Measurements from ENCODE around the gene ST6GAL1.

ST6GAL1 gene

DNA sequence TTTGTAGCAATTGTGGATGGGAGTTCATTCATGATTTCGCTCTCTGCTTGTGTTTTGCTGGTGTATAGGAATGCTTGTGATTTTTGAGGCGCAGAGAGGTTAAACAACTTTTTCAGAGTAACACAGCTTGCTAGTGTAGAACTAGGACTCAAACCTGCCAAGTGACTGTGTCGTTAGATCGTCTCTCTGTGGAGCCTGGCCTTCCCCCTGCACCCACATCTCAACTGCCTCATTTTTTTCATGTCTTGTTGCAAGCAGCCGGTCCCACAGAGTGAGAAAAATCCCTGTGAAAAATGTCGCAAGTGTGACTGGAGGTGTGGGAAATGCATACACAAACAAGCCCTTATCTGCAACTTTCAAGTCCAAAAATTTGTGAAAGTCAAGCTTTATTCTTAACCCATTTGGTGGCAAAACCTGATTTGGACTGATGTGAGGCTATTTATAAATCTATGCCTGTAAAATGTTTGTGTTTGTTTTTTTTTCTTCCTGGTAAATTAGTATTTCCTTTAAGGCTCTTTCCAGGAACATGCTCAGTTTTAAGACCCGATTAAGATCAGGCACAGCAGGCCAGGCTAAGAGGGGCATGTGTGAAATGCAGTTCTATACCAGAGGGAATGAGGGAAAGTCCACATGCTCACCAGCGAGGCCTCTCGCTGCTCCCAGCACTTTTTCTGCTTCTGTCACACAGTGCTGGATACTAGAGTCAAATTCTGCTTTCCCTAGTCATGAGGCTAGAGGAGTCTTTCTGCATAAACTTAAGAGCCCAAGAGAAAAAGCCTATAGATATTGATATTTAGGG is 25.8 kb downstream of the ST6GAL1 start:
- H3K4me3 ChIP-seq (ENCODE audit: low read depth, low read length): no peak overlapping the region
- TF ChIP-seq, protein P1, sequence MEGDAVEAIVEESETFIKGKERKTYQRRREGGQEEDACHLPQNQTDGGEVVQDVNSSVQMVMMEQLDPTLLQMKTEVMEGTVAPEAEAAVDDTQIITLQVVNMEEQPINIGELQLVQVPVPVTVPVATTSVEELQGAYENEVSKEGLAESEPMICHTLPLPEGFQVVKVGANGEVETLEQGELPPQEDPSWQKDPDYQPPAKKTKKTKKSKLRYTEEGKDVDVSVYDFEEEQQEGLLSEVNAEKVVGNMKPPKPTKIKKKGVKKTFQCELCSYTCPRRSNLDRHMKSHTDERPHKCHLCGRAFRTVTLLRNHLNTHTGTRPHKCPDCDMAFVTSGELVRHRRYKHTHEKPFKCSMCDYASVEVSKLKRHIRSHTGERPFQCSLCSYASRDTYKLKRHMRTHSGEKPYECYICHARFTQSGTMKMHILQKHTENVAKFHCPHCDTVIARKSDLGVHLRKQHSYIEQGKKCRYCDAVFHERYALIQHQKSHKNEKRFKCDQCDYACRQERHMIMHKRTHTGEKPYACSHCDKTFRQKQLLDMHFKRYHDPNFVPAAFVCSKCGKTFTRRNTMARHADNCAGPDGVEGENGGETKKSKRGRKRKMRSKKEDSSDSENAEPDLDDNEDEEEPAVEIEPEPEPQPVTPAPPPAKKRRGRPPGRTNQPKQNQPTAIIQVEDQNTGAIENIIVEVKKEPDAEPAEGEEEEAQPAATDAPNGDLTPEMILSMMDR (IDR thresholded peaks at IDR 0.05; ENCODE audit: low read depth, low read length): no peak

DNA sequence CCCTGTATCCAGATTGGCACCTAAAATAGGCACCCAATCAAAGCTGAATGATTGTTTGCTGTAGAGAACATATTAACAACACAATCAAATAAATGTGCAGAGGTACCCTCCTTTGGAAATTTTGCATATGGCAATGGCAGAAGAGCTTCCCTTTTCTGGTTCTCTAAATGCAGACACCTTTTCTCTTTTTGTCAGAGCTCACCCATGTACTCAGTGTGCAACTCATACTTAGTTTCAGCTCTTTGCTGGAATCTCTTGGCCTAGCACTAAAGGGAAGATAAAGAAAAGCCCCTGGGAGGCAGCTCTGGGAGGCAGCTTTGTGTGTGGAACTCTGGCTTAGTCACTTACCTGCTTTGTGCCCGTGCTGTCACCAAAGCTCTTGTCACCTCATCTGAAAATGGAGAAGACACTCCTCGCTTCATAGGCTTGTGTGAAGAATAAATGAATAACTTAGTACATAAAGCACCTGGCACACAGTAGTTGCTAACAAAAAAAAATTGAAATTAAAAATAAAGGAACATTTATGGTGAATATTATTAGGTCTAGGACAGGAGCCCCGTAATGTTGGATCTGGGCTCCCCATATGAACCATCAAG is 28.8 kb downstream of the ST6GAL1 start:
- TF ChIP-seq, protein P1 (IDR thresholded peaks at IDR 0.05; ENCODE audit: low read depth, low read length): no peak

DNA sequence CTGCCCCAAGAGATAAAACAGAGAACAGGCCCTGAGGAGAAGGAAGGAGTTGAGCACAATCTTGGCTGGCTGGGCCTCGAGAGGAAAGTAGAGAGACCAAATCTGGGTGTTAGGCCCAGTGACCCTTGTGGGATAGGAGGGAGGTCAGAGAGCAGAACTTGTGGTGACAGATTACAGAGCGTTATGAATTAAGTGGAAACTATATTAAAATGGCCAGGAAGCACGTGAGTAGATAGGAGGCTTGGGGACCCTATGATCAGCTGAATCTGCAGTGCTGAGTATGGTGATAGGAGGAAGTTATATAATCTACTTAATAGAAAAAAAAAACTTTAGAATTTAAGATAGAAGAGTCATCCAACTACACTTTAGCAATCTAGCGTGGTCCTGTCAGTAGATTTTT is 30.0 kb downstream of the ST6GAL1 start:
- TF ChIP-seq, protein P1 (IDR thresholded peaks at IDR 0.05; ENCODE audit: low read depth, low read length): no peak
- H3K4me3 ChIP-seq (ENCODE audit: low read depth, low read length): no peak overlapping the region

More for the DNA sequence above, 28.8 kb downstream of the ST6GAL1 start:
- no peak overlapping the region for H3K4me3 ChIP-seq (ENCODE audit: low read depth, low read length)

DNA sequence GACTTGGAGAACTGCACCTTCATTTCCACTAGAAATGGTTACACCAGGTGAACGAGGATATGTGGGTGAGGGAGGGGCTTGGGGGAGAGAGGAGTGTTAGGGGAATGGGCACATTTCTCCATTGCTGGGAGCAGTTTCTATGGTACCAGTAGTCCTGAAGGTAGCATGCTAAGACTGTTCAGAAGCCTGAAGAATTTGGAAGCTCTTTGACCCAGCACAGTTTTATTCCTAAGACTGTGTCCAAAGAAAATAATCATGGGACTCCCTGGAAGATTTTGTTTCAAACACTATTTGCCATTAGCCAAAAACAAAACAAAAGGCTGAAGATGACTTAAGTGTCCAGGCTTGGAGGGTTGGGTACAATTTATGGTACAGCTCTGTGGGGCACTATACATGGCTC is 32.1 kb downstream of the ST6GAL1 start:
- no peak overlapping the region for H3K4me3 ChIP-seq (ENCODE audit: low read depth, low read length)
- TF ChIP-seq, protein P1 (IDR thresholded peaks at IDR 0.05; ENCODE audit: low read depth, low read length): no peak

DNA sequence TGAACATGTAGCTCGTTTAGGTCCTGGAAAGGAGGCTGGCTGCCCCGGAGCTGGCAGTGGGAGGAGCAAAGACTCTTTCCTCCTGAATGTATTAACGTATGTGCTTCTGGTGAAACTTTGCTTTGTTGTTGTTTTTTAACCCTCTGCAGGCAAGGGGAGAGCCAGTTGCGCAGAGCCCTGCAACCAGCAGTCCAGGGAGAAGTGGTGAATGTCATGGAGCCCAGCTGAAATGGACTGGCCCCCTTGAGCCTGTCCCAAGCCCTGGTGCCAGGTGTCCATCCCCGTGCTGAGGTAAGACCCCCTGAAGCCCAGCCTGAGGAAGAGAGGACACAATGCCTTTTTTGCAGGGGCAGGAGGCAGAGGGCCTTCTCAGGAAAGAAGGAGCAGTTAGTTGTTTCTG is 33.3 kb downstream of the ST6GAL1 start:
- TF ChIP-seq, protein P1 (IDR thresholded peaks at IDR 0.05; ENCODE audit: low read depth, low read length): no peak
- H3K4me3 ChIP-seq (ENCODE audit: low read depth, low read length): no peak overlapping the region

DNA sequence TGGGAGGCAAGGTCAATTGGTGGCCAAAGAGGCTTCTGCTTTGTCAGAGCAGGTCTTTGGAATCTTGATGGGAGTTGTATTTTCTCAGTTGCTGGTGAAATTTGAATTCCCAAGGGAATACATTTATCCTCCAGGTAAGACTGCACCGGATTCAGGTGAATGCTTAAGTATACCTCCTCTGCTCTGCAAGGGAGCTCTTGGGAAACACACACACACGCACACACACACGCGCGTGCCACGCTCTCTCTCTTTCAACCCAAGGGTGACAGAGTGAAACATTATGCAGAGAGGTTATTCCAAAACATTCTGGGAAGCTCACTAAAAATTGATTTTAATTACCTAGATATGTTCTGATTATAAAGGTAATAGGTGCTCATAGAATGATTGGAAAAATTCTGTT is 33.7 kb downstream of the ST6GAL1 start:
- H3K4me3 ChIP-seq (ENCODE audit: low read depth, low read length): no peak overlapping the region
- TF ChIP-seq, protein P1 (IDR thresholded peaks at IDR 0.05; ENCODE audit: low read depth, low read length): no peak

DNA sequence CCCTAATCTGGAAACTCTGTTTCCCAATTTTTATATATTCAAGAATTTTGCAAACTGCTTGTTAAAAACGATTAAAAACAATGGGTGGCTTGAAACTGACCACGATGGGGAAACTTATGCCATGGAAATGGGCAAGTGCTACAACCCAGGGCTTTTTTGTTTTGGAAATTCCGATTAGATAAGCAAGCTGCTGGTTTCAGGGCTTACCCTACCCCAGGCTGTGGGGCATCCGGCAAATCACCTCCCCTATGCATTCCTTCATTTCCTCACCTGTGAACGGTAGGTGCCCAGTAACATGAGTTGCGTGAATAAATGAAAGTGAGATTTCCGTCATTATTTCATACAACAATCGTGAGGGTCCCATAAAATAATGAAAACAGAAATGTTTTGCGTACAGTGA is 34.3 kb downstream of the ST6GAL1 start:
- H3K4me3 ChIP-seq (ENCODE audit: low read depth, low read length): no peak overlapping the region
- TF ChIP-seq, protein P1 (IDR thresholded peaks at IDR 0.05; ENCODE audit: low read depth, low read length): no peak

Data from WI38 (cell line).